ENCODE results near the gene RBM20. TPM values are rescaled to one million over a fixed set of nuclear protein-coding genes. Genes with fewer than 3 reads are reported as not detected.

Gene RBM20
- total RNA-seq, 2 experiments from 2014 or later = 0.40 to 0.50 TPM

DNA sequence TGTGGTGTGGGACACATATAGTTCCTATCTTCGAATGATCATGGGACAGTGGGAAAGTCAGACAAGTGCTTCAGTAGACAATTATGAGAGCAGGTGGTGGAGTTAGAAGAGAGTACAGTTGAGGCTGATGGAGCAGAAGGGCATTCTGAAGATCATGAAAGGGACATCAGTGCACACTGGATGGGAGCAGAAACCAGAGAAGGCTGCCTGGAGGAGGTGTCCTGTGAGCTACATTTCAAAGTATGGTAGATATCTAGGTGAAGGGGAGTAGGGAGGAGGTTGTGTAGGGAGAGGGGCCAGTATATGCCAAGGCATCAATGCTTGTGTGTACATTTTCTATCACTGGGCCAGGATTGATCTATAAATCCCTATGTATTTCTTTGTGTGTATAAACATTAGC, 127.3 kb downstream of the RBM20 start:
- Mint-ChIP-seq H3K27ac (no peak overlapping the region), H3K27me3 (ENCODE audit: low read depth) (no peaks in the 10 kb centered on the region), H3K36me3 (ENCODE audit: low read depth) (no peaks in the 10 kb centered on the region), H3K4me1 (ENCODE audit: low read depth) (peaks cover 28% of the 10 kb centered on the region), H3K9me3 (no peaks in the 10 kb centered on the region), H3K4me3 (no peak overlapping the region)
- CTCF ChIA-PET = no interaction called here
- intact Hi-C loops (cut with micrococcal nuclease) = loop anchor here (5.0 kb wide), 1 partner anchor 359 kb away; no protein-coding TSS in a partner anchor
- DNase-seq = no peak

GRCh38 chr10:110771991-110772390, 127.9 kb downstream of the RBM20 start:
- Mint-ChIP-seq H3K4me3 (no peak overlapping the region), H3K27me3 (ENCODE audit: low read depth) (no peaks in the 10 kb centered on the region), H3K4me1 (ENCODE audit: low read depth) (peaks cover 30% of the 10 kb centered on the region), H3K9me3 (no peaks in the 10 kb centered on the region), H3K36me3 (ENCODE audit: low read depth) (no peaks in the 10 kb centered on the region), H3K27ac (no peak overlapping the region)
- intact Hi-C loops (cut with micrococcal nuclease) = loop anchor here (5.0 kb wide), 1 partner anchor 360 kb away; no protein-coding TSS in a partner anchor
- no peak for DNase-seq
- CTCF ChIA-PET = no interaction called here

DNA sequence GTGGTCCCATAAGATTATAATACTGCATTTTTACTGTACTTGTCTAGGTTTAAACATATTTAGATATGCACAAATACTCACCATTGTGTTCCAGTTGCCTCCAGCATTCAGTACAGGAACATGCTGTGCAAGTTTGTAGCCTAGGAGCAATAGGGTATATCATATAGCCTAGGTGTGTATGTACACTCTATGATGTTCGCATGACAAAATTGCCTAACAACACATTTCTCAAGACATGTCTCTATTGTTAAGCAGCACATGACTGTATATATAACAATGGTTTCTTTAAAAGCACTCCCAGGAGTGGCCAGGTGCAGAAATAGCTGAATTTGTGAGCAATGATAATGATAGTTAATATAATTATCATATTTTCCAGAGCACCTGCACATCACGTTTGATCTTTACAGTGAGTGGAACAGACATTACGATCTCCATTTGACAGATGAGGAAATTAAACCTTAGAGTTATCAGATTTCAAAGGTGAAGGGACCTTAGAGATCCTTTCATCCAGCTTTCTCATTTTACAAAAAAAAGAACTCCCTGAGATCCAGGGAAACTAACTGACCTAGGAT, 128.4 kb downstream of the RBM20 start:
- Mint-ChIP-seq H3K36me3 (ENCODE audit: low read depth) (no peaks in the 10 kb centered on the region), H3K4me1 (ENCODE audit: low read depth) (peaks cover 36% of the 10 kb centered on the region), H3K9me3 (no peaks in the 10 kb centered on the region), H3K27me3 (ENCODE audit: low read depth) (no peaks in the 10 kb centered on the region), H3K4me3 (no peak overlapping the region), H3K27ac (no peak overlapping the region)
- DNase-seq = no peak
- CTCF ChIA-PET = interaction anchor here (1.6 kb wide), 1 partner anchor 30 kb away, joined by 4 read pairs; no protein-coding TSS in a partner anchor
- intact Hi-C loops (cut with micrococcal nuclease) = loop anchor here (5.0 kb wide), 1 partner anchor 360 kb away; no protein-coding TSS in a partner anchor

DNA sequence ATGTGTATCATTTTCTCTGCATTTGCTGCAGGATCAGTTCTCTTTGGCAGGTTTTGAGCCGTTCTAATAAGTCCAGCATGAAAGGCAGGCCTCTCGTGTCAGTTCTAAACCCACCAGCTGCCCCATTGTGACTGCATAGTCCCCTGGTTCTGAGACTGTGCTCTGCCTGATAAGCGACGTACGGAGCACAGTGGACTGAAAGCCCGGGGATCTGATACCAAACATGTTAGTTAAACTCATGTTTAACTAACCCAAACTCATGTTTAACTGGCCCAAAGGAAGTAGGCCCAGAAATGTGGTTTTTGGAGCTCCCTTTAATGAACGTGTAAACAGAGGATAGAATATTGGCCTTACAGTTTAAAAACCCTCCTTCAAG, 129.5 kb downstream of the RBM20 start:
- DNase-seq = no peak
- intact Hi-C loops (cut with micrococcal nuclease) = loop anchor here (1.0 to 5.0 kb wide), 15 partner anchors 10 to 1616 kb away; partner anchors contain the start of genes BBIP1, PDCD4 and SHOC2
- no peaks in the 10 kb centered on the region for H3K27me3 Mint-ChIP-seq (ENCODE audit: low read depth)
- H3K27ac Mint-ChIP-seq = peak overlapping the region; percentile 10
- H3K4me1 Mint-ChIP-seq (ENCODE audit: low read depth) = peaks cover 43% of the 10 kb centered on the region
- H3K36me3 Mint-ChIP-seq (ENCODE audit: low read depth) = no peaks in the 10 kb centered on the region
- H3K4me3 Mint-ChIP-seq = no peak overlapping the region
- no peaks in the 10 kb centered on the region for H3K9me3 Mint-ChIP-seq
- CTCF ChIA-PET = interaction anchor here (0.8 to 1.6 kb wide), 5 partner anchors 10 to 147 kb away, joined by 3 to 7 read pairs (median 4); no protein-coding TSS in a partner anchor

- intact Hi-C loops (cut with micrococcal nuclease) = loop anchor here (1.0 to 5.0 kb wide), 15 partner anchors 9 to 1615 kb away; partner anchors contain the start of genes BBIP1, PDCD4 and SHOC2
- H3K36me3 Mint-ChIP-seq (ENCODE audit: low read depth) = no peaks in the 10 kb centered on the region
- peak overlapping the region; percentile 77 for H3K27ac Mint-ChIP-seq
- no peaks in the 10 kb centered on the region for H3K9me3 Mint-ChIP-seq
- peaks cover 47% of the 10 kb centered on the region for H3K4me1 Mint-ChIP-seq (ENCODE audit: low read depth)
- CTCF ChIA-PET = interaction anchor here (0.8 to 1.6 kb wide), 8 partner anchors 8 to 147 kb away, joined by 3 to 7 read pairs (median 3); no protein-coding TSS in a partner anchor
- no peak overlapping the region for H3K4me3 Mint-ChIP-seq
- H3K27me3 Mint-ChIP-seq (ENCODE audit: low read depth) = no peaks in the 10 kb centered on the region
- DNase-seq = peak; percentile 66
Observed at GRCh38 chr10:110774069-110775019, 130.2 kb downstream of the RBM20 start.

DNA sequence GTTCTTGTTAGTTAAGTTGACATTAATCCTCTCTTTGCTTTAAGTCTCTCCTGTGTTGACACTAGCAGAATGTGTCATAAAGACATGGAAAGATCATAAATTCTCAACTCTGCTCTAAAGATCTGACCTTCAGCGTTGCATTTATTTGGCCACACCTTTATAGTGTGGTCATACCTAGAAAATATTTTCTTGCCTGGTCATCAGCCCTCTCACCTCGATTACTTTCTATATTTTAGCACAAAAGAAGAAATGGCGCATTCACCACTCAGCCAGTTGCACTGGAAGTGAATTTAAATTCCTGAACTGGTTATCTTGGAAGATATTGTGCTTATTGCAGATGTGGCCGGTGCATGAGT, 130.9 kb downstream of the RBM20 start:
- peaks cover 53% of the 10 kb centered on the region for H3K4me1 Mint-ChIP-seq (ENCODE audit: low read depth)

GRCh38 chr10:110775406-110775805, 131.3 kb downstream of the RBM20 start:
- no peak overlapping the region for H3K27ac Mint-ChIP-seq
- H3K4me3 Mint-ChIP-seq = no peak overlapping the region
- CTCF ChIA-PET = no interaction called here
- no peaks in the 10 kb centered on the region for H3K27me3 Mint-ChIP-seq (ENCODE audit: low read depth)
- DNase-seq = no peak
- peaks cover 53% of the 10 kb centered on the region for H3K4me1 Mint-ChIP-seq (ENCODE audit: low read depth)
- intact Hi-C loops (cut with micrococcal nuclease) = loop anchor here (2.0 kb wide), 2 partner anchors 27 to 57 kb away; no protein-coding TSS in a partner anchor
- no peaks in the 10 kb centered on the region for H3K9me3 Mint-ChIP-seq
- H3K36me3 Mint-ChIP-seq (ENCODE audit: low read depth) = no peaks in the 10 kb centered on the region

More for the DNA sequence above, 130.9 kb downstream of the RBM20 start:
- DNase-seq = no peak
- H3K36me3 Mint-ChIP-seq (ENCODE audit: low read depth) = no peaks in the 10 kb centered on the region
- no peaks in the 10 kb centered on the region for H3K27me3 Mint-ChIP-seq (ENCODE audit: low read depth)
- no peak overlapping the region for H3K4me3 Mint-ChIP-seq
- no peaks in the 10 kb centered on the region for H3K9me3 Mint-ChIP-seq
- no peak overlapping the region for H3K27ac Mint-ChIP-seq
- CTCF ChIA-PET = interaction anchor here (0.8 to 1.6 kb wide), 3 partner anchors 9 to 29 kb away, joined by 3 to 7 read pairs (median 3); no protein-coding TSS in a partner anchor
- intact Hi-C loops (cut with micrococcal nuclease) = loop anchor here (2.0 kb wide), 2 partner anchors 28 to 58 kb away; no protein-coding TSS in a partner anchor

- Mint-ChIP-seq H3K27ac (no peak overlapping the region), H3K9me3 (no peaks in the 10 kb centered on the region), H3K4me1 (ENCODE audit: low read depth) (peaks cover 54% of the 10 kb centered on the region), H3K27me3 (ENCODE audit: low read depth) (no peaks in the 10 kb centered on the region), H3K4me3 (no peak overlapping the region), H3K36me3 (ENCODE audit: low read depth) (no peaks in the 10 kb centered on the region)
- DNase-seq = no peak
- intact Hi-C loops (cut with micrococcal nuclease) = no loop called here
- CTCF ChIA-PET = interaction anchor here (0.5 to 1.5 kb wide), 2 partner anchors 26 to 99 kb away, joined by 3 read pairs; no protein-coding TSS in a partner anchor
Observed at GRCh38 chr10:110777017-110777416, 132.9 kb downstream of the RBM20 start.

DNA sequence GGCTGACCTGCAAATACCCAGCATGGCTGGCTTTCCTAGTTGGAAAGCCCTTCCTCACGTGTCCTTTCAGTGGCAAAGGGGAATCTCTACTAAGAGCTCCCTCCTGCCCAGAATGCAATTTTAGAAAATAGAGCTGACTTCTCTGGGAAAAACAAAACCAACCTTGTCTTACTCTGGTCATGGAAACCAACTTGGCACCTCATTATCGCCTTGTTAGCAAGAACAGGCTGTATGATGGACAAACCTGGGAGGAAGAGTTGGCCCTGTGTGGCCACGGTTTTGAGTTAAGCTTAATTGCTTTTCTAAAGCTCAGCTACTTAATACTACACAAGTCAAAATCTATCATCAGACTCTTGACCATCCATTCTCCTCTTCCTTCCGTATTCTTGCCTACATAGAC, 133.5 kb downstream of the RBM20 start:
- peaks cover 57% of the 10 kb centered on the region for H3K4me1 Mint-ChIP-seq (ENCODE audit: low read depth)

GRCh38 chr10:110778211-110778610, 134.1 kb downstream of the RBM20 start:
- H3K27me3 Mint-ChIP-seq (ENCODE audit: low read depth) = no peaks in the 10 kb centered on the region
- intact Hi-C loops (cut with micrococcal nuclease) = no loop called here
- no peak overlapping the region for H3K4me3 Mint-ChIP-seq
- peaks cover 58% of the 10 kb centered on the region for H3K4me1 Mint-ChIP-seq (ENCODE audit: low read depth)
- peaks cover 2% of the 10 kb centered on the region for H3K9me3 Mint-ChIP-seq
- no peak for DNase-seq
- no peak overlapping the region for H3K27ac Mint-ChIP-seq
- H3K36me3 Mint-ChIP-seq (ENCODE audit: low read depth) = no peaks in the 10 kb centered on the region
- CTCF ChIA-PET = interaction anchor here (0.9 to 1.5 kb wide), 2 partner anchors 25 to 32 kb away, joined by 3 read pairs; no protein-coding TSS in a partner anchor

More for the DNA sequence above, 133.5 kb downstream of the RBM20 start:
- no peaks in the 10 kb centered on the region for H3K27me3 Mint-ChIP-seq (ENCODE audit: low read depth)
- CTCF ChIA-PET = interaction anchor here (0.9 to 1.5 kb wide), 2 partner anchors 25 to 32 kb away, joined by 3 read pairs; no protein-coding TSS in a partner anchor
- no peak overlapping the region for H3K4me3 Mint-ChIP-seq
- H3K9me3 Mint-ChIP-seq = peaks cover under 1% of the 10 kb centered on the region
- intact Hi-C loops (cut with micrococcal nuclease) = no loop called here
- H3K36me3 Mint-ChIP-seq (ENCODE audit: low read depth) = no peaks in the 10 kb centered on the region
- DNase-seq = no peak
- H3K27ac Mint-ChIP-seq = no peak overlapping the region

DNA sequence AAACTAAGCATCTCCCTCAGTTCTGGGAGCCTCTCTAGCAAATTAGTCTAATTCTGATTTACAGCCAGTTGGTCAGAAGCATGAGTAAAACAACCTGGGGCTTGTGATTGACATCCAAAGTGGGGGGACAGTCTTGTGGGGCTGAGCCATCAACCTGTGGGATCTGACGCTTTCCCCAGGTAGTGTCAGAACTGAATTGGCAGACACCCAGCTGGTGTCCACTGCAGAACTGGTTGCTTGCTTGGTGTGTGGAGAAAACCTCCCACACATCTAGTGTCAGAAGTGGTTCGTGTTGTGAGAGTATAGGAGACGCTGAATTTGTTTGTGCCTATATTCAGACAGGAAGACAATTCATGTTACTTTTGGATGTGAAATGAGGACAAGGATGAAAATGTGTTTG, 135.4 kb downstream of the RBM20 start:
- H3K9me3 Mint-ChIP-seq = peaks cover 4% of the 10 kb centered on the region
- H3K27me3 Mint-ChIP-seq (ENCODE audit: low read depth) = no peaks in the 10 kb centered on the region
- peak; percentile 45 for DNase-seq
- peaks cover 60% of the 10 kb centered on the region for H3K4me1 Mint-ChIP-seq (ENCODE audit: low read depth)
- no peaks in the 10 kb centered on the region for H3K36me3 Mint-ChIP-seq (ENCODE audit: low read depth)
- no peak overlapping the region for H3K27ac Mint-ChIP-seq
- intact Hi-C loops (cut with micrococcal nuclease) = no loop called here
- CTCF ChIA-PET = no interaction called here
- H3K4me3 Mint-ChIP-seq = no peak overlapping the region

DNA sequence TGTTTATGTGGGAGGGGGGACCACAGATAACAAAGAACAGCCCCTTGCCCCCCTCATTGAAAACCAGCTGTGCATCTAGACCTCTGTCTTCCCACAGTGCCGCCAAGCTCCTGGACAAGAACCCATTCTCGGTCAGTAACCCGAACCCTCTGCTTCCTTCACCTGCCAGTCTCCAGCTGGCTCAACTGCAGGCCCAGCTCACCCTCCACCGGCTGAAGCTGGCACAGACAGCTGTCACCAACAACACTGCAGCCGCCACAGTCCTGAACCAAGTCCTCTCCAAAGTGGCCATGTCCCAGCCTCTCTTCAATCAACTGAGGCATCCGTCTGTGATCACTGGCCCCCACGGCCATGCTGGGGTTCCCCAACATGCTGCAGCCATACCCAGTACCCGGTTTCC, 136.6 kb downstream of the RBM20 start:
- Mint-ChIP-seq H3K4me3 (no peak overlapping the region), H3K4me1 (ENCODE audit: low read depth) (peaks cover 59% of the 10 kb centered on the region), H3K36me3 (ENCODE audit: low read depth) (no peaks in the 10 kb centered on the region), H3K27ac (no peak overlapping the region), H3K9me3 (peaks cover 4% of the 10 kb centered on the region), H3K27me3 (ENCODE audit: low read depth) (no peaks in the 10 kb centered on the region)
- intact Hi-C loops (cut with micrococcal nuclease) = no loop called here
- CTCF ChIA-PET = interaction anchor here (0.7 to 1.6 kb wide), 2 partner anchors 35 to 54 kb away, joined by 3 to 4 read pairs; no protein-coding TSS in a partner anchor
- no peak for DNase-seq
